GM19035 (cell line): ENCODE results near the gene SH3GL3.

Experiments used
- ATAC-seq: cut with Tn5 transposase; IDR thresholded peaks from one replicate; pipeline ENCODE4 v1.9.1; 2021; ENCODE audit not compliant: unreplicated experiment

Gene SH3GL3

DNA sequence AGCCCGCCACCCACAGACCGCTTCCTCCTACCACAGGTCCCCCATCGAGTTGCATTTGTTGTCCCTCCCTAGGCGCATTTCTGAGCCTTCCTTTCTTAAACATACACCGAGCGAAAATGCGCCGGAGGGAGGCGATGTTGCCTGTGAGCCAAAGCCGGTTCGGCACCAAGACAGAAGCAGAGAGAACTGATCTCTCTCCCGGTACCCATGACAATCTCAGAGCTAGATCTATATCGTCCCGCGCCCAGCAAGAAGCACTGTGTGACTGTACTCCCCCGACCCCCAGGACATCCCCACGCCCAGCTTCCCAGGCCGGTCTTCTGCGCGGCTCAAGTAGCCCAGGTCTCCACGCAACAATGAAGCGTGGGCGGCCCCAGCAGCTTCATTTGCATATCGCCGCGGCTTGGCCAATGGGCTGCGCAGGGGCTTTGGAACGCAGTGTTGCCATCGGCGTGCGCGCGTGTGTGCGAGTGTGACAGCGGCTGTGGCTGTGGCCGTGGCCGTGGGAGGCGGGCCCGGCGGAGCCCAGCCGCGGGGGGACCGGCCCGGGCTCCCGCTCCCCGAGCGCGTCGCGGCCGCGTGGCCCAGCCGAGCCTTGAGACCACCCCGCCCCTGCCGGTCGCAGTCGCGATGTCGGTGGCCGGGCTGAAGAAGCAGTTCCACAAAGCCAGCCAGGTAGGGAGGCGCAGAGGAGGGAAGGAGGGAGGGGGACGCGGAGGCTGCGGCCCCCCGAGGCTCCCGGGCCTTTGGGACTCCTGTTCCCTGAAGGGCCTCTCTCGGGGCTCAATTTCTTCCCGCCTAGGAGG lies at the start of gene SH3GL3:
Gene SH3GL3, plus strand, starts transcription at position 438 of the 806 bp plus-strand sequence. Its CDS starts 193 bp downstream, at position 631.
- no peak for ATAC-seq

DNA sequence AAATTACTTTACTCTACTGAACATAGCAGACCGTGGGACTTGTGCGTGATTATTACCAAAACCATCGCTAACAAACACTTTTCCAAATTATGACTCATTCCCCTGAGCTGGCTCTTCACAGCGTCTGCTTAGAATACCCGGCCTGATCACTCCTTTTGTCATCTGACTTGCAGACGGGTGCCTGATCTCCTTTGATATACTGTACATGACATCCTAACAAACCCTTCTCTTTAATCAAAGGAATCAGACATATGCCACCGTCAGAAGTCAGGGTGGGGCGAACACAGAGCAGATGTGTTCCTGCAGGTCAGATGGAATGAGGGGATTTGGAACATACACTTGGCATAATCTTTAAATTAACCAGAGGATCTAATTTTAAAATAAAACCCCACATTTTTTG lies 48.5 kb upstream of the SH3GL3 start:
- no peak for ATAC-seq

GRCh38 chr15:83404121-83404520 lies 43.0 kb upstream of the SH3GL3 start:
- no peak for ATAC-seq

- no peak for ATAC-seq
Observed at GRCh38 chr15:83410532-83410931, 36.6 kb upstream of the SH3GL3 start.

DNA sequence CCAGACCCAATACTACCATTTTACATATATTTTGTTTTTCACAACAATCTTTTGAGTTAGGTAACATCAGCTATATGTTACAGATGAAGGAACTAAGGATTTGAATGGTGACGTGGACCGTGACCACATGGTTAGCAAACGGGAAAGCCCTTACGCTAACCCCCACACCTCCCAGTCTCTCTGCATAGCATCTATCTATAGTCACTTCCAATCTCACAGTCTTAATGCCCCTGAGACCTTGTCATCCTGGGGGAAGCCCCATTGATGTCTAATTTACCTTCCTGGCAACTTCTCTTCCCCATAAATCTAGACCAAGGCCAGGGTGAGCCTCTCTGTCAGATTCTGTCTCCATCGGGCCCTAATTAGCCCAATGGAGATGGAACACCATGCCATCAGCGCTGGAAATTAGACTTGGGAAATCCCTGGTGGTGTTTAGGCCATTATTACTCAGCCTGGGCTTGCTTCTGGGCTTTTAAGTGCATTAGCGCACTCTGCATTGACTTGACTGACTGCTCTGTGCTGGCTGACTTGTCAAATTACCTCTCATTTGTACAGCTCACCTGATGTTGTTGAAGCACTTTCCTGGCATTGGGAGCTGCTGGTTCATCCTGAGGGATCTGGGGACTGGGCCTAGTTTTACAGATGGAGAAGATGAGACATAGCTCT lies 34.0 kb upstream of the SH3GL3 start:
- no peak for ATAC-seq

- ATAC-seq: no peak
Observed at GRCh38 chr15:83422081-83422480, 25.1 kb upstream of the SH3GL3 start.

- ATAC-seq: no peak
Observed at GRCh38 chr15:83422541-83422940, 24.6 kb upstream of the SH3GL3 start.

DNA sequence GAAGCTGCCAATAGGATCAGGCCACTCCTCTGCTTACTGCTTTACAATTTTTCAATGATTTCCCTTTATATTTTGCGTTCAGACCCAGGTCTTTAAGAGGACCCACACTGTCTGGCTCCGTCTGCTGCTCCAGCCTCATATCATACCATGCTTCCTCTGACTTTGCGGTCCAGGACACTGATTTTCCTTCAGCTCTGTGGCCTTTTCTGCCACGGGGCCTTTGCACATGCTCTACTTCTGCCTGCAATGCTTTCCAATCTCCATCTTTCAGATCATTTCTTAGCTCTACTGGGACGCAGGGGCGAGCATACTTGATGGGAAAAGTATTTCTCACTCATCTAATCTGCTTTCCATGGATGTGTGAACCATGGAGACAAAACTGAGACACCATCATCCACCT lies 23.0 kb upstream of the SH3GL3 start:
- no peak for ATAC-seq

GRCh38 chr15:83430441-83430840 lies 16.7 kb upstream of the SH3GL3 start:
- ATAC-seq: no peak

DNA sequence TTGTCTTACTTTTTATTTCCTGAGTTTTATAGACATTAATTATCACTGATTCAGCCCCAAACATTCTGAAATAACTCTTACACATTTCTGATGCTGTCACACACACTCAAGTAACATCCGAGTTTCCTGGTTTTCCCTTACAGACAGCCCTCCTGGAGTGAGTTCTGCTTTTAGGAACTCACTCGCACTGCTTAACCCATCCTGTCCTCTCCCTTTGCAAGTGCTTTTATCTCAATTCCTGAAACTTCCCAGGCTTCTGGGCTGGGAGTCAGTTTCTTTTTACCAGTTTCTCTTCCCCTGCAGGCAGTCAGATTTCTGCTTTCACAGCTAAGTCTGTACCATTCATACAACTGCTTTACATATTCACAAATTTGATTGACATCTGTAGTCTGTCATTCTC lies 15.6 kb upstream of the SH3GL3 start:
- no peak for ATAC-seq

- ATAC-seq: no peak
Observed at GRCh38 chr15:83435202-83435601, 11.9 kb upstream of the SH3GL3 start.

DNA sequence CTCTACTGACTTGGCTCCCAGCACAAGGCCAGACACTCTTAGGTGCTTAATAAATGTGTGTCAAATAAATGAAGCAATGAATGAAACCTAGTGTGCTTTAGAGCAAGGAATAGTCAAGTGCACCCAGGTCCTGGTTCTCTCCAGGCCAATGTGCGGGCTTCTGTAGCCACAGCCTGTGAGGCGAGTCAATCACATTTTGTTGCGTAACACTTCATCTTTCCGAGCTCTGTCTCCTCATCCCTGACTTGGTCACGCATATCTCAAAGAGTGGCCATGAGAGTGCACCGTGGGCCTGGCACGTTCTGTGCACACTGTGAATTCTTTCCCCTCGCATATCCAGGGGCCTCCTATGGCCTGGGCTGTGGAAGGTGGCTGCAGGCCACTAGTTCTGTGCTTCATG lies 11.4 kb upstream of the SH3GL3 start:
- ATAC-seq: no peak

DNA sequence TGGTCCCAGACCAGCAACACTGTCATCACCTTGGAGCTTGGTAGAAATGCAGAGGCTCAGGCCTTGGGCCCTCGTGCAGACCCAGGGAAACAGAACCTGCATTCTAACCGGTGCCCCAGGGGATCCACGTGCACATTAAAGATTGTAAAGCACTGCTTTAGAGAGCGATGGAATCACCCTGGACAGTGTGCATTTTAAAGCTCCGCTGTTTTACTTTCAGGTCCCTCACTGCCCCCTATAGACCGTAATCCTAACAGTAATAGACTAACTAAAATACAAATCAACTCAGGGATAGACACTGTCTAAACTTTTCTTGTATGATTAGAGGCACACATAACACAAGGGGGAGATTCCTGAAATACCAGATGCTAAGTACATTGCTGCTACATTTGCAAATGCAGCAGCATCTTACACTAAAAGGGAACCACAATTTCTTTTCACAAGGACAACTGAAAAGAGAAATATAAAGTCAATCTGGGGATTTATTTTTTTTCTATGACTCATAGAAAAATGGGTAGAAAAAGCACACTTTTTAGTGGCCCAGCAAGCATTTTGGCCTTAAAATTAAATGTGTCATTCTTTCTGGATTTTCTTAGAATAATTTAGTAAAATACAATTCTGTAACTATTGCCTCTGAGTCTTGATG lies 10.5 kb upstream of the SH3GL3 start:
- ATAC-seq: no peak

GRCh38 chr15:83443076-83443847 lies 3.9 kb upstream of the SH3GL3 start:
- ATAC-seq: no peak

DNA sequence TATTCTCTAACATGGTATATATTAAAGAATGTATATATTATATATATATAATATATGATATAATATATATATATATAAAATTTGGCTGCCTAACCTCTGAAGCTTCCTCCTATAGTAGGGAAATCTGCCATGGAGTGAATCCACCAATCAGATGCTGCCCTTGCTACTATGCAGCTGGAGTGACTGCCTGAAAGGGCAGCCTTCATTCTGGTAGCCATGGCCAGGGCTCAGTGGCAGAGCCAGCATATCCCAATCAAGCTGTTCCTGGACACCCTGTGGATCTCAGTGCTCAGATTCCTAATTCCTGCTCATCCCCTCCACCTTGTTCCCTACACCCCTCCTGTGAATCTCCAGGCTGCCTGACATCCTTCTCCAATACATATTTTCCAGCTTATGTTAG lies 2.2 kb upstream of the SH3GL3 start:
- no peak for ATAC-seq

DNA sequence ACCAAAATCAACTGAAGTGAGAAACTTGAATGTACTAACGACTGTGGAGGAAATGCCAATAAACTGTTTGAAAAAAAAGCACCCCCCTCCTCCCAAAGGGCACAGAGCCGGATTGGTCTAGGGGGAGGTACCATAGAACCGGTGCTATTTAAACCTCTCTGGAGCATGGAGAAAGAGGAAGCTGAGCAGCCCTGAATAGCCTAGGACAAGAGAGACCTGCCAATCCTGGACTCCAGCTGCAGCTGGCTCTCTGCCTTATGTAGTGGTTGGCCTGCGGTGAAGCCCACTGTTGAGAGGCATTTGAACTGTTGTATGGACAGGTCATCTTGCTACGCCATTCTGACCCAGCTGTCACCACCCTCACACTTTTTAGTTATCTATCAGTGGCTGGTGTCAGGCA lies 1.5 kb upstream of the SH3GL3 start:
- no peak for ATAC-seq

DNA sequence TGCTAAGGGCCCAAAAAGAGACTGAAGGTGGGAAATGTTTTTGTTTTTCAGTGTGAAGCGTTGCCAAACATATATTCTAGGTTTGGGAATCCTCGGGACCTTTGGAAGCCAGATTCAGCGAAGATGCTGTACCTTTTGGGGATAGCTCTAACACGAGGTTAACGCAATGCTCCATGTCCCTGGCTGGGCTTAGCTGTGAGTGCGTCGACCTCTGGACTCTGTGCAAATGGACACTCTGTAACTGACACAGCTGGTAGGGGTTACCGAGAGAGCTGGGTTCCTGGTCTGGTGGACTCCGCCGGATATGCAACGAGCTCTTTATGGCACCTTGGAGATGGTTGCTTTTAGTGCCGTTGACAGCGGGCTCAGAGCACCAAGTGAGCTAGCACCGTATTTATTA lies 724 bp upstream of the SH3GL3 start:
- no peak for ATAC-seq

DNA sequence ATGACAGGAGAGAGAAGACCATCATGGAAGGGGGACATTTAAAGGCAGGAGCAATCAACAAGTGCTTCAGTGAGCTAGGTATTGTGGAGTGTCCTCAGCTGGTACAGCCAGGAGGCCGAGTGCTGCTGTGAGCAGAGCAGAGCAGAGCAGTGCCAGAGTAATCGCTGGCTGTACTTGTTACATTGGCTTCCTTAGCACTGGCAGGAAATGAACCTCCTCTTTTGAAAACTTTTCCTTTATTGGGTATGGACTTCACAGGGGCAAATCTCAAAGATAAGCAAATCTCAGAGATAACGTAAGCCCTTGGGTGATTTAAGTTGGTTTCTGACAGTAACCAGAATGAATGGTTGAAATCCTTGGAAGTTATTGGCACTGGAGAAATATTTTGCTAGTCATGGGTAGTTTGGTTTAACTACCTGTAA lies 2.1 kb downstream of the SH3GL3 start:
- no peak for ATAC-seq

- no peak for ATAC-seq
Observed at GRCh38 chr15:83449937-83450506, 2.9 kb downstream of the SH3GL3 start.

GRCh38 chr15:83457149-83457548 lies 10.0 kb downstream of the SH3GL3 start:
- ATAC-seq: no peak

GRCh38 chr15:83458381-83458780 lies 11.2 kb downstream of the SH3GL3 start:
- ATAC-seq: no peak
